Measurements from ENCODE around the gene INTS1.
"Not testable (repeated sequence)": the region's sequence is repeated elsewhere in the genome, so short reads cannot be mapped to it uniquely, and the experiment has no call there.

Gene INTS1

GRCh38 chr7:1459920-1460820 is 44.0 kb downstream of the INTS1 start:
- DNase-seq, result peak; percentile 54

- DNase-seq, result peak; percentile 100
These were observed 44.7 kb downstream of the INTS1 start for GRCh38 chr7:1459512-1459892.

- DNase-seq, result peak; percentile 68
These were observed 45.3 kb downstream of the INTS1 start, which contains the start of gene MICALL2 for GRCh38 chr7:1458683-1459511. TSS of gene MICALL2 (minus strand) at chr7:1459470. CDS start at chr7:1459326, 144 bp downstream.

- no peak for DNase-seq
These were observed 46.1 kb downstream of the INTS1 start for GRCh38 chr7:1457949-1458682.

GRCh38 chr7:1457059-1457948 is 46.9 kb downstream of the INTS1 start:
- DNase-seq, result no peak

- DNase-seq, result no peak
These were observed 48.2 kb downstream of the INTS1 start for GRCh38 chr7:1455955-1456354.

GRCh38 chr7:1455241-1455939 is 48.8 kb downstream of the INTS1 start:
- no peak for DNase-seq

- DNase-seq, result peak; percentile 63
These were observed 49.6 kb downstream of the INTS1 start for GRCh38 chr7:1454542-1454941.

GRCh38 chr7:1452205-1452604 is 52.0 kb downstream of the INTS1 start:
- DNase-seq, result no peak

GRCh38 chr7:1450987-1451386 is 53.2 kb downstream of the INTS1 start:
- DNase-seq, result no peak

- no peak for DNase-seq
These were observed 53.8 kb downstream of the INTS1 start for GRCh38 chr7:1450431-1450830.

- DNase-seq, result no peak
These were observed 54.2 kb downstream of the INTS1 start for GRCh38 chr7:1449951-1450350.

- DNase-seq, result no peak
These were observed 54.7 kb downstream of the INTS1 start for GRCh38 chr7:1449501-1449900.

GRCh38 chr7:1448958-1449357 is 55.2 kb downstream of the INTS1 start:
- no peak for DNase-seq

GRCh38 chr7:1447551-1448244 is 56.5 kb downstream of the INTS1 start:
- peak; percentile 61 for DNase-seq

GRCh38 chr7:1447112-1447511 is 57.1 kb downstream of the INTS1 start:
- no peak for DNase-seq

- DNase-seq, result no peak
These were observed 57.6 kb downstream of the INTS1 start for GRCh38 chr7:1446620-1447032.

GRCh38 chr7:1446026-1446425 is 58.2 kb downstream of the INTS1 start:
- not testable (repeated sequence) for DNase-seq

GRCh38 chr7:1445341-1445740 is 58.8 kb downstream of the INTS1 start:
- no peak for DNase-seq

GRCh38 chr7:1444925-1445322 is 59.3 kb downstream of the INTS1 start:
- no peak for DNase-seq

All from right hindlimb (tissue), 1 donor.